ENCODE results near the gene GALNT12. TPM values are rescaled to one million over a fixed set of nuclear protein-coding genes. Genes with fewer than 3 reads are reported as not detected.

The GALNT12 gene
- total RNA-seq, 1 donor from 2014 or later, result 1.7 TPM

DNA sequence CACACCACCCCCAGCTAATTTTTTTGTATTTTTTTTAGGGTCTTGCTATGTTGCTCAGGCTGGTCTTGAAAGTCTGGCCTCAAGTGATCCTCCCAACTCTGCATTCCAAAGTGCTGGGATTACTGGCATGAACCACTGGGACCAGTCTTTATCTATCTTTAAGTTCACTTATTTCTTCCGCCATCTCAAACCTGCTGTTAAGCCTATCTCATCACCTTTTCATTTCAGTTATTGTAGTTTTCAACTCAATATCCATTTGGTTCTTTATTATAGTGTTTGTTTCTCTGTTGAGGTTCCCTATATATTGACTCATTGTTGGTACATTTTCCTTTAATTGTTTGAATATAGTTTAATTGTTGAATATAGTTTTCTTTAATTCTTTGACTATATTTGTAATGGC, 48.1 kb downstream of the GALNT12 start:
- peaks cover 1% of the 10 kb centered on the region for H3K9me3 Mint-ChIP-seq (ENCODE audit: unreplicated experiment)
- H3K79me2 ChIP-seq (ENCODE audit: insufficient read depth, low read length), result no peaks in the 10 kb centered on the region
- no peaks in the 10 kb centered on the region for H3K36me3 Mint-ChIP-seq (ENCODE audit: low read depth, unreplicated experiment)
- no peak overlapping the region for H3K4me2 ChIP-seq (ENCODE audit: low read length)
- H3K4me3 Mint-ChIP-seq (ENCODE audit: unreplicated experiment), result no peak overlapping the region
- no peaks in the 10 kb centered on the region for H3K4me1 Mint-ChIP-seq (ENCODE audit: low read depth, unreplicated experiment)
- H3K27me3 Mint-ChIP-seq (ENCODE audit: low read depth, unreplicated experiment), result peaks cover 4% of the 10 kb centered on the region
- H3K4me1 ChIP-seq (ENCODE audit: insufficient read depth, low read length), result no peaks in the 10 kb centered on the region
- no peaks in the 10 kb centered on the region for H3K36me3 ChIP-seq (ENCODE audit: insufficient read depth, low read length)
- H3K9ac ChIP-seq (ENCODE audit: low read length), result no peak overlapping the region
- no peaks in the 10 kb centered on the region for H3K9me3 ChIP-seq (ENCODE audit: insufficient read depth, low read depth, low read length)
- peaks cover 5% of the 10 kb centered on the region for H3K27me3 ChIP-seq (ENCODE audit: insufficient read depth, low read length)
- TF ChIP-seq, protein P1, sequence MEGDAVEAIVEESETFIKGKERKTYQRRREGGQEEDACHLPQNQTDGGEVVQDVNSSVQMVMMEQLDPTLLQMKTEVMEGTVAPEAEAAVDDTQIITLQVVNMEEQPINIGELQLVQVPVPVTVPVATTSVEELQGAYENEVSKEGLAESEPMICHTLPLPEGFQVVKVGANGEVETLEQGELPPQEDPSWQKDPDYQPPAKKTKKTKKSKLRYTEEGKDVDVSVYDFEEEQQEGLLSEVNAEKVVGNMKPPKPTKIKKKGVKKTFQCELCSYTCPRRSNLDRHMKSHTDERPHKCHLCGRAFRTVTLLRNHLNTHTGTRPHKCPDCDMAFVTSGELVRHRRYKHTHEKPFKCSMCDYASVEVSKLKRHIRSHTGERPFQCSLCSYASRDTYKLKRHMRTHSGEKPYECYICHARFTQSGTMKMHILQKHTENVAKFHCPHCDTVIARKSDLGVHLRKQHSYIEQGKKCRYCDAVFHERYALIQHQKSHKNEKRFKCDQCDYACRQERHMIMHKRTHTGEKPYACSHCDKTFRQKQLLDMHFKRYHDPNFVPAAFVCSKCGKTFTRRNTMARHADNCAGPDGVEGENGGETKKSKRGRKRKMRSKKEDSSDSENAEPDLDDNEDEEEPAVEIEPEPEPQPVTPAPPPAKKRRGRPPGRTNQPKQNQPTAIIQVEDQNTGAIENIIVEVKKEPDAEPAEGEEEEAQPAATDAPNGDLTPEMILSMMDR (IDR thresholded peaks at IDR 0.05; ENCODE audit: insufficient read depth, low read depth, low read length), result no peak
- no peak for TF ChIP-seq EZH2 (IDR thresholded peaks at IDR 0.05; ENCODE audit: insufficient read depth, low read length)
- no peak for DNase-seq (ENCODE audit: low read depth)
- H3K4me3 ChIP-seq (ENCODE audit: insufficient read depth, low read depth, low read length), result no peak overlapping the region
- H4K20me1 ChIP-seq (ENCODE audit: insufficient read depth, low read length), result no peaks in the 10 kb centered on the region
- no peak overlapping the region for H3K27ac Mint-ChIP-seq (ENCODE audit: unreplicated experiment)
- H2AFZ ChIP-seq (ENCODE audit: low read depth, low read length), result no peak overlapping the region
- no peak overlapping the region for H3K27ac ChIP-seq (ENCODE audit: low read depth, low read length)
- FAIRE-seq, result no peak

DNA sequence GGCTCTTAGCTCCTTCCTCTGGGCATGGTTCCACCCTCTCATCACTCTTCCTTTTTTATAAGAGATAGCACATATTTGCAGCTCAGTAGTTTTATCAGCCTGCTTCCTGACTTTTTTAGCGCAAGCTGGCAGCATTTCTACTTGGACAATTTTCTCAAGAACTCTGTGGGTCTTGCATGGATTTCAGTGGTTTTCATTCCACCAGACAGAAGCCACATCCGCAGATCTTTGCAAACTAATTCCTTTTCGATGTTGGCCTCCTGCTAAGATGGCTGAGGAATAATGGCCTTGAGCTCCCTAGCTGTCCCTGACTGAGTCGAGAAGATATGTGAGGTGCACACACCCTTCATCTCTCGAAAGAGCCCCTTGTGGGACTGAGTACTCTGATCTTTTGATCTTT, 49.5 kb downstream of the GALNT12 start:
- Mint-ChIP-seq H3K4me3 (ENCODE audit: unreplicated experiment) (no peak overlapping the region), H3K4me1 (ENCODE audit: low read depth, unreplicated experiment) (peaks cover 4% of the 10 kb centered on the region), H3K9me3 (ENCODE audit: unreplicated experiment) (peaks cover 1% of the 10 kb centered on the region), H3K27me3 (ENCODE audit: low read depth, unreplicated experiment) (peaks cover 4% of the 10 kb centered on the region), H3K27ac (ENCODE audit: unreplicated experiment) (no peak overlapping the region), H3K36me3 (ENCODE audit: low read depth, unreplicated experiment) (no peaks in the 10 kb centered on the region)
- no peak overlapping the region for H2AFZ ChIP-seq (ENCODE audit: low read depth, low read length)
- no peak for FAIRE-seq
- no peak overlapping the region for H3K4me2 ChIP-seq (ENCODE audit: low read length)
- no peaks in the 10 kb centered on the region for H4K20me1 ChIP-seq (ENCODE audit: insufficient read depth, low read length)
- no peaks in the 10 kb centered on the region for H3K79me2 ChIP-seq (ENCODE audit: insufficient read depth, low read length)
- TF ChIP-seq, protein P1 (IDR thresholded peaks at IDR 0.05; ENCODE audit: insufficient read depth, low read depth, low read length), result no peak
- TF ChIP-seq EZH2 (IDR thresholded peaks at IDR 0.05; ENCODE audit: insufficient read depth, low read length), result no peak
- peaks cover 4% of the 10 kb centered on the region for H3K4me1 ChIP-seq (ENCODE audit: insufficient read depth, low read length)
- H3K9ac ChIP-seq (ENCODE audit: low read length), result no peak overlapping the region
- H3K27ac ChIP-seq (ENCODE audit: low read depth, low read length), result no peak overlapping the region
- no peaks in the 10 kb centered on the region for H3K36me3 ChIP-seq (ENCODE audit: insufficient read depth, low read length)
- peaks cover 5% of the 10 kb centered on the region for H3K27me3 ChIP-seq (ENCODE audit: insufficient read depth, low read length)
- H3K4me3 ChIP-seq (ENCODE audit: insufficient read depth, low read depth, low read length), result no peak overlapping the region
- DNase-seq (ENCODE audit: low read depth), result peak; percentile 81
- no peaks in the 10 kb centered on the region for H3K9me3 ChIP-seq (ENCODE audit: insufficient read depth, low read depth, low read length)

DNA sequence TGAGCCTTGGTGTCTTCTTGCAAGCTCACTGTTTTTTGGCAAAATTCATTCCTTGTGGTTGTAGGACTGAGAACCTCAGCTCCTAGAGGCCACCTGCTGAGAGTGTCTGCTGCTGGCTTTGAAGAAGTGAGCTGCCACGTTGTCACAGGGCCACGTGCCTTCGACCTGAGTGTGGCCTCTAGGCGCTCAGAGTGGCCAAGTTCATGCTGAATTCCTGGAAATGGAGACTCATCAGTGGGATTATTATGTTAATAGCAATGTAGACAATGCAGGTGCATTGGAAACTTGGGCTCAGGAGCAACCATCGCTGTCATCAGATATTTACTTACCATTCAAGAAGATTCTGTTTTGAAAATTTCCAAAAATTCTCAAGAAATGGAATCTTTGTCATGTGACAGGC, 52.5 kb downstream of the GALNT12 start:
- Histone ChIP-seq H3K27me3 (ENCODE audit: insufficient read depth, low read length) (peaks cover 12% of the 10 kb centered on the region), H3K9me3 (ENCODE audit: insufficient read depth, low read depth, low read length) (no peaks in the 10 kb centered on the region), H3K36me3 (ENCODE audit: insufficient read depth, low read length) (no peaks in the 10 kb centered on the region), H3K4me3 (ENCODE audit: insufficient read depth, low read depth, low read length) (no peak overlapping the region), H3K4me2 (ENCODE audit: low read length) (no peak overlapping the region), H3K9ac (ENCODE audit: low read length) (no peak overlapping the region), H3K4me1 (ENCODE audit: insufficient read depth, low read length) (peaks cover 8% of the 10 kb centered on the region), H3K79me2 (ENCODE audit: insufficient read depth, low read length) (no peaks in the 10 kb centered on the region), H2AFZ (ENCODE audit: low read depth, low read length) (no peak overlapping the region), H3K27ac (ENCODE audit: low read depth, low read length) (no peak overlapping the region), H4K20me1 (ENCODE audit: insufficient read depth, low read length) (no peaks in the 10 kb centered on the region)
- no peak for TF ChIP-seq EZH2 (IDR thresholded peaks at IDR 0.05; ENCODE audit: insufficient read depth, low read length)
- TF ChIP-seq, protein P1 (IDR thresholded peaks at IDR 0.05; ENCODE audit: insufficient read depth, low read depth, low read length), result no peak
- Mint-ChIP-seq H3K27ac (ENCODE audit: unreplicated experiment) (no peak overlapping the region), H3K9me3 (ENCODE audit: unreplicated experiment) (peaks cover 6% of the 10 kb centered on the region), H3K27me3 (ENCODE audit: low read depth, unreplicated experiment) (peaks cover 19% of the 10 kb centered on the region), H3K4me3 (ENCODE audit: unreplicated experiment) (no peak overlapping the region), H3K4me1 (ENCODE audit: low read depth, unreplicated experiment) (peaks cover 12% of the 10 kb centered on the region), H3K36me3 (ENCODE audit: low read depth, unreplicated experiment) (peaks cover 5% of the 10 kb centered on the region)
- DNase-seq (ENCODE audit: low read depth), result no peak
- no peak for FAIRE-seq
